Gastrocnemius medialis (tissue), 4 donors: ENCODE data around the gene AKAP9. TPM values are rescaled to one million over a fixed set of nuclear protein-coding genes. Genes with fewer than 3 reads are reported as not detected.

Source experiments
- ATAC-seq, 2 donors: fragments of 150-250 bp; one replicate each; pipeline ENCODE4 v1.9.1; 2016
- DNase-seq, 2 donors: peaks; one replicate each; pipeline ENCODE4 v3.0.0-alpha.2; 2019
- H3K27ac ChIP-seq, 4 donors: fragments of 200-600 bp; sonication (generic); 1 replicate in 1 of 4; 2 replicates in 3 of 4; pipeline ENCODE4 v1.5.1; 2016 to 2018; ENCODE audit warnings: mild to moderate bottlenecking in 2 of 4, moderate library complexity in 1 of 4
- H3K27me3 ChIP-seq, 3 donors: fragments of 200-600 bp; sonication (generic) in 2 of 3; 1 replicate in 1 of 3; 2 replicates in 2 of 3; pipeline versions ENCODE4 v1.5.1 to v1.6.0; 2016 to 2019; ENCODE audit warnings: mild to moderate bottlenecking in 1 of 3, moderate library complexity in 1 of 3
- H3K36me3 ChIP-seq, 2 donors: fragments of 200-600 bp; sonication (generic) in 1 of 2; one replicate each; pipeline ENCODE4 v1.5.1; 2017 to 2018
- H3K4me1 ChIP-seq, 2 donors: fragments of 200-600 bp; sonication (generic) in 1 of 2; one replicate each; pipeline ENCODE4 v1.5.1; 2016 to 2017; ENCODE audit warnings: mild to moderate bottlenecking in 2 of 2
- H3K4me3 ChIP-seq, 4 donors: fragments of 200-600 bp; sonication (generic) in 3 of 4; 1 replicate in 1 of 4; 2 replicates in 3 of 4; pipeline ENCODE4 v1.5.1; 2016 to 2019; ENCODE audit warnings: mild to moderate bottlenecking in 2 of 4
- H3K9me3 ChIP-seq, 3 donors: fragments of 200-600 bp; sonication (generic) in 2 of 3; 1 replicate in 1 of 3; 2 replicates in 2 of 3; pipeline ENCODE4 v1.5.1; 2016 to 2019
- CTCF ChIP-seq, 5 experiments: fragments of 450-650 bp in 3 of 5; fragments of 200-600 bp in 2 of 5; sonication (generic) in 2 of 5; IDR thresholded peaks in 4 of 5; conservative IDR thresholded peaks in 1 of 5; 1 replicate in 4 of 5; 2 replicates in 1 of 5; pipeline ENCODE4 v1.5.1; 2016 to 2019; ENCODE audit warnings: antibody characterized with exemption in 5 of 5, mild to moderate bottlenecking in 3 of 5, moderate library complexity in 3 of 5
- POLR2A ChIP-seq, 2 donors: fragments of 450-650 bp; IDR thresholded peaks; one replicate each; pipeline ENCODE4 v1.6.1; 2017; ENCODE audit warnings: antibody characterized with exemption in 2 of 2, mild to moderate bottlenecking in 2 of 2, moderate library complexity in 2 of 2
- in situ Hi-C, 4 donors: fragments of 200-750 bp; cut with MboI; loops; one replicate each; pipeline versions ENCODE4 v1.15.0 to v1.8.0; 2017; ENCODE audit warnings: low sequenced_read_pairs in 4 of 4
- intact Hi-C: fragments of 100-400 bp; cut with DNase I; formaldehyde crosslinking; loops from one replicate; pipeline ENCODE4 v1.15.1; 2023; ENCODE audit warnings: low total_unique reads
- total RNA-seq, 4 donors: library from RNA; depleted of rRNA; stranded (reverse); fragments of >200 nt; gene quantifications; one replicate each; pipeline versions ENCODE4 v1.1.0 to v1.2.3, GENCODE V29; 2016

AKAP9 gene
- total RNA-seq, 4 donors from 2014 or later: 25.4 to 80.0 (median 40.6) TPM

DNA sequence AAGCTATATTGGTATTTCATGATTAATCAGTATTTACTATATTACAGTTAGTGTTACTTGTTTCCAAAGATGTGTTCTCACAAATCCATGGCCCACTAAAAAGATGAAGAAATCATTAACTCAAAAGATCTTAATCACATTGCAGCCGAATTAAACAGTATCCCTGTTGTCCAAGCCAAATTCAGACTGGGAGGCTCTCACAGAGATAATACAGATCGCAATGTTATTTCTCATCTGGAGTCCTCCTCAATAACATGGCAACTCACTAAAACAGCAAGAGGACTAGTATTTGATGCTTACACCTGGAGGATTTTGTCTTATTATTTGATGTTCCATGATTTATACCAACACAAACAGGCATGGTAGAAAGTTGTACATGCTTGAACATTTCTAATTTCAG lies 170.2 kb downstream of the AKAP9 start:
- intact Hi-C loops: no loop called here
- Histone ChIP-seq H3K4me1 (no peaks in the 10 kb centered on the region), H3K9me3 (no peaks in the 10 kb centered on the region), H3K36me3 (peaks cover 0 to 33% of the 10 kb centered on the region in 2 donors), H3K27me3 (no peaks in the 10 kb centered on the region), H3K27ac (no peak overlapping the region), H3K4me3 (no peak overlapping the region)
- DNase-seq (no peak), ATAC-seq (no peak)
- in situ Hi-C loops: no loop called here
- TF ChIP-seq POLR2A (IDR thresholded peaks at IDR 0.05) (no peak), CTCF (IDR thresholded peaks at IDR 0.05 in 4 of 5, conservative IDR thresholded peaks at IDR 0.05 in 1 of 5) (no peak)

- no peaks in the 10 kb centered on the region for H3K27me3 ChIP-seq
- H3K4me3 ChIP-seq: no peak overlapping the region
- DNase-seq (no peak), ATAC-seq (no peak)
- no peak overlapping the region for H3K27ac ChIP-seq
- no peaks in the 10 kb centered on the region for H3K36me3 ChIP-seq
- TF ChIP-seq POLR2A (IDR thresholded peaks at IDR 0.05): no peak
- no peak for TF ChIP-seq CTCF (IDR thresholded peaks at IDR 0.05 in 4 of 5, conservative IDR thresholded peaks at IDR 0.05 in 1 of 5)
- in situ Hi-C loops: no loop called here
- no peaks in the 10 kb centered on the region for H3K4me1 ChIP-seq
- no peaks in the 10 kb centered on the region for H3K9me3 ChIP-seq
- intact Hi-C loops: no loop called here
Measured at GRCh38 chr7:92115821-92116220, 175.2 kb downstream of the AKAP9 start.

GRCh38 chr7:92116949-92117348 lies 176.3 kb downstream of the AKAP9 start:
- in situ Hi-C loops: no loop called here
- peaks cover 0 to 2% of the 10 kb centered on the region in 2 donors for H3K36me3 ChIP-seq
- H3K27ac ChIP-seq: no peak overlapping the region
- intact Hi-C loops: no loop called here
- ATAC-seq: no peak
- H3K4me3 ChIP-seq: no peak overlapping the region
- no peaks in the 10 kb centered on the region for H3K9me3 ChIP-seq
- TF ChIP-seq CTCF (IDR thresholded peaks at IDR 0.05 in 4 of 5, conservative IDR thresholded peaks at IDR 0.05 in 1 of 5): no peak
- TF ChIP-seq POLR2A (IDR thresholded peaks at IDR 0.05): no peak
- DNase-seq: no peak
- no peaks in the 10 kb centered on the region for H3K4me1 ChIP-seq
- no peaks in the 10 kb centered on the region for H3K27me3 ChIP-seq

GRCh38 chr7:92119213-92119759 lies 178.6 kb downstream of the AKAP9 start:
- Histone ChIP-seq H3K4me3 (no peak overlapping the region), H3K27ac (no peak overlapping the region), H3K36me3 (peaks cover 0 to 26% of the 10 kb centered on the region in 2 donors), H3K9me3 (no peaks in the 10 kb centered on the region), H3K27me3 (no peaks in the 10 kb centered on the region), H3K4me1 (no peaks in the 10 kb centered on the region)
- in situ Hi-C loops: no loop called here
- intact Hi-C loops: no loop called here
- no peak for TF ChIP-seq CTCF (IDR thresholded peaks at IDR 0.05 in 4 of 5, conservative IDR thresholded peaks at IDR 0.05 in 1 of 5)
- TF ChIP-seq POLR2A (IDR thresholded peaks at IDR 0.05): no peak
- DNase-seq (no peak), ATAC-seq (no peak)

GRCh38 chr7:92121681-92122080 lies 181.0 kb downstream of the AKAP9 start:
- TF ChIP-seq CTCF (IDR thresholded peaks at IDR 0.05 in 4 of 5, conservative IDR thresholded peaks at IDR 0.05 in 1 of 5): no peak
- no peak for TF ChIP-seq POLR2A (IDR thresholded peaks at IDR 0.05)

More at GRCh38 chr7:92121681-92122080, 181.0 kb downstream of the AKAP9 start:
- in situ Hi-C loops: no loop called here
- Histone ChIP-seq H3K36me3 (peaks cover 0 to 44% of the 10 kb centered on the region in 2 donors), H3K9me3 (no peaks in the 10 kb centered on the region), H3K4me1 (no peaks in the 10 kb centered on the region), H3K4me3 (no peak overlapping the region), H3K27ac (no peak overlapping the region), H3K27me3 (no peaks in the 10 kb centered on the region)
- ATAC-seq (no peak), DNase-seq (no peak)
- intact Hi-C loops: loop anchor here (10.0 kb wide), 1 partner anchor 177 kb away; the partner anchor contains the start of gene AKAP9
